ENCODE data around the gene RNF141.

- TF ChIP-seq CTCF (conservative IDR thresholded peaks at IDR 0.05; ENCODE audit: low read length) (no peak), EZH2phosphoT487 (IDR thresholded peaks at IDR 0.05; ENCODE audit: borderline replicate concordance, low read depth, low read length) (no peak)
Measured at GRCh38 chr11:10490398-10491241, 50.4 kb downstream of the RNF141 start.
